Measurements from ENCODE around the gene PI4K2A.

The PI4K2A gene

DNA sequence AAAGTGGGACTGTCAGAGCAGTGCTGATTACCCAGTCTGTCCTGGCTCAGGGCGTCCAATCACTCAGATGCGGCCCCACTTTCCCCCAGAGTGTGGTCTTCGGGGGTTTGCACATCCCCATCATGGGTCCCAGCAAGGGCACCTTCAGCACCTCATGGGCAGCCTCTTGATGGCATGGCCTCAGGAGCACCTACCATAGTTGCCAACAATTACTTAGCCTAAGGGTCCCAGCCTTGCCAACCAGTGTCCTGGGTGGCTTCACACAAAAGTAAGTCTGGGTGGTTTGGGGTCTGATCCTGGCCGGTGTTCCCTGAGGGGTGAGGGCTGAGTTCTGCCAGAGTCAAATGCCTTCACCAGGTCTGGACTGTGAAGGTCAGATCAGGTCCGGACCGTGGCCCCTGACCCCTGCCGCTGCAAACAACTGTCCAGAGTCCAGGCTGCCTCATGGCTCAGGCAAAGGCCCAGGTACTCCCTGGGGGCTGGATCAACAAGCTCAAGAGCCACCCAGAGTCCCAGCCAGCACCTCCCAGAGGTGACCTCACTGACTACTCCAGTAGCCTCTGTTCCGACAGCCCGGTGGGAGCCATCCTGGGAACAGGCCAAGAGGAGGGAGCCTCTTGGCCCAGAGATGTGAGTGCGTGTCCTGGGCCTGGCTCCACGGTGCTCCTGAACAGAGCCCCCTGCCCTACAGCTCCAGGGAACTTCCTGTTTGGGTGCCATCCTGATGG, 66.8 kb downstream of the PI4K2A start:
- no peak for DNase-seq

DNA sequence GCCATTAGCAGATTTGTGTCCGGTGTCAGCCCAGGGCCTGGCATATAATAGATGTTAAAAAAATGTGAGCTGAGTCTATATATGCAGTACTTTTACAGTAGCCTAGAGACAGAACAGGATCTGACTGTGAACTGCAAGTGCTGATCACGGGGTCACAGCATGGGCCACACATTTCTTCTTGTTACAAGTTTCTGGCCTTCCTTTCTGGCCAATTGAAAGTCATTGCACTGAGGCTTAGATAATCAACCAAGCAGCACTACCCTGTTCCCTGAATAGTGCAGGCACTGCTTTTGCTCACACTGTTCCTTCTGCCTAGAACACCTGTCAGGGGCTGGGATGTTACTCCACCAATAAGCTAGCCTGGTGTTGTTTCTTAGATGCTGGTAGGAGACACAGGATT, 67.7 kb downstream of the PI4K2A start:
- no peak for DNase-seq

- peak; percentile 43 for DNase-seq
These were observed 68.8 kb downstream of the PI4K2A start for GRCh38 chr10:97708976-97709946.

DNA sequence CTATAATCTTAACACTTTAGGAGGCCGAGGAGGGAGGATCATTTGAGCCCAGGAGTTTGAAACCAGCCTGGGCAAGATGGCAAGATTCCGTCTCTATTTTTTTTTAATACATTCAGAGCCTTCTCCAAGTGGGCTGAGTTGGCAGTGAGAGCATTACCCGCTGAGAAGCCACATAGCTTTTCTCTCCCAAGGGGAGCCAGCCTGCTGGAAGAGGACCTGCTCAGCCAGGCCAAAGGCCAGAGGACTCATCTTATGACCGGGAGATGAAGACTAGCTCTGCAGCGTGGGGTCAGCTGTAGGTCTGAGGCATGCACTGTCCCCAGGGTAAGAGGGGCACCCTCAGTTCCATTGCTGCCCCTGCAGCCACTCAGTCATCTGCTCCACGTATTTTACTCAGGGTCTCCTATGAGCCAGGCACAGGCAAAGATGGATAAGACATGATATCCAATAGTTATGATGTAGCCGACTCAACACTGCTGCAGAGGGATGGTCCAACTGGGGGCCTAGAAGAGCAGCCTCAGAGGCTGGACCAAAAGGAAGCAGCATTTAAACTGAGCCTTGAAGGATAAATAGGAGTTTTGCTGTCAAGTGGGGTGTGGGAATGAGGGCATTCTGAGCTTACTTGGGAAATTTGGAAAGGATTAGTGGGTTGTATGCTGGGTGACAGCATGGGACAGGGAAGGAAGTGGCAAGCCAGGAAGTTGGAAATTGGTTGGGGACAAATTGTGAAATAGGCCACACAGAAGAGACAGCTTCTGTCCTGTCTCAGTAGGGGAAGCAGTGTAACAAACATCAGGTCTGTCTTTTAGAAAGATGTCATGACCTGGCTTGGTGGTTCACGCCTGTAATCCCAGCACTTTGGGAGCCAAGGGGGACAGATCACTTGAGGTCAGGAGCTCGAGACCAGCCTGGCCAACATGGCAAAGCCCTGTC, 71.4 kb downstream of the PI4K2A start:
- no peak for DNase-seq

DNA sequence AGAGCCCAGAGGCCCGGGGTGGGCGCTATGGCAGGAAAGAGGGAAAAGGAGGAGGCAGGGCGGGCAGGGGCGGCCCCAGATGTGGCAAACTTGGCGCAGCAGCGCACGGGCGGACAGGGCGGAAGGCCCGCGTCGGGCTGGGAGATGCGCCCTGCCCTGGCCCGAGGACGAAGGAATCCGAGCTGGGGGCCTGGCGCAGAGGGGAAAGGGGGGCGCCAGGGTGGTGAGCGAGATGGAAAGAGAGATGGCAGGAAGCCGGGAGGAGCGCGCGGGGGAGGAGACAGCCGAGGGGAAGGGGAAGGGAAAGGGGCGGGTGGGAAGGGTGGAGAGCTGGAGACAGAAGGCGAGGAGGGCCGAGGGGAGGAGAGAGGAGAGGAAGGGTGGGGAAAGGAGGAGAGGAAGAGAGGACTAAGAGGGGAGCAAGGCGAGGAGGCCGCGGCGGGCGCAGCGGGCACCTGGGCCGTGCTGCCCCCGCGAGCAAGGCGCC, 72.9 kb downstream of the PI4K2A start, which contains the start of gene MARVELD1:
TSS of gene MARVELD1 (plus strand) at position 392 of the 487 bp plus-strand sequence. CDS start 147 bp downstream, outside the sequence.
- DNase-seq = no peak

DNA sequence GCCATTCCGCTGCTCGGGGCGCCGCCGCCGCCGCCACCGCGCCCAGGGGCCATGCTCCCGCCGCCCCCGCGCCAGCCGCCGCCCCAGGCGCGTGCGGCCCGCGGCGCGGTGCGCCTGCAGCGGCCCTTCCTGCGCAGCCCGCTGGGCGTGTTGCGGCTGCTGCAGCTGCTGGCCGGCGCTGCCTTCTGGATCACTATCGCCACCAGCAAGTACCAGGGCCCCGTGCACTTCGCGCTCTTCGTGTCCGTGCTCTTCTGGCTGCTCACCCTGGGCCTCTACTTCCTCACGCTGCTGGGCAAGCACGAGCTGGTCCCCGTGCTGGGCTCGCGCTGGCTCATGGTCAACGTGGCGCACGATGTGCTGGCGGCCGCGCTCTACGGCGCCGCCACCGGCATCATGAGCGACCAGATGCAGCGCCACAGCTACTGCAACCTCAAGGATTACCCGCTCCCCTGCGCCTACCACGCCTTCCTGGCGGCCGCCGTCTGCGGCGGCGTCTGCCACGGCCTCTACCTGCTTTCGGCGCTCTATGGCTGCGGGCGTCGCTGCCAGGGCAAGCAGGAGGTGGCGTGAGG, 73.4 kb downstream of the PI4K2A start:
- peak; percentile 35 for DNase-seq

- no peak for DNase-seq
These were observed 74.2 kb downstream of the PI4K2A start for GRCh38 chr10:97714401-97715258.

GRCh38 chr10:97715259-97715874, 74.9 kb downstream of the PI4K2A start:
- no peak for DNase-seq

DNA sequence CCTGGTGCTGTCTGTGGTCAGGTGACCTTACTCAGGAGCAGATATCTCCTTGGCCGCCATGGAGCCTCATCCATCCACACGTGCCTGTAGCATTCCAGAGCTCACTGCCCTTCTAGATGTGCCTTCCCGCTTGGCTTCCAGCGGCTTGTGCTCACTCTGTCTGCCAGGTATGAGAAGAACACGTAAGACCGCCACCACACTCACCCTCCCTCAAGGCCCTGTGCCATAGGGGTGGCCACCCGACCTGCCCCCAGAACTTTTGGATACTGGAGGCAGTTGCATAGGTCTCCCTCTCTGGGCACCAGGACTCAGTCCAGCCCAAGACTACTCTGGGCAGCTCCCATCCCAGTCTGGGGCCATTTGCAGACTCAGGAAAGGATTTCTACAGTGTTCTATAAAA, 77.2 kb downstream of the PI4K2A start:
- DNase-seq = no peak

DNA sequence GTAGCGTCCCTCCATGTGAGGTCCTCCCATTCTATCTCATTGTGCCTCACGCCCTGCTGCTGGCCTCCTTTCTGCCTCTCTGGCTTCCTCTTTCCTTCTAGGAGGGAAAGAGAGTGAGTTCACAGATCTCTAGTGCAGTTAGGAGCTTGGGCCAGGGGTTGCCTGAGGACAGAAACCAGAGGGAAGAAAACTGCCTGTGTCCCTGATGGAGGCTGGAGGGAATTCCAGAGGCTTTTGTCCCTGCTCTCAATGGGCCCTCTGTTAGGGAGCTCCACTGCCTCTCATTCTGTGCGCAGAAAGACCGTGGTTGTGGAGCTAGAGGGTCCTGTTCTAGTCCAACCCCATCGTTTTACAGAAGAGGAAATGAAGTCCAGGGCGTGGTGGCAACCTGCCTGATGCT, 77.7 kb downstream of the PI4K2A start:
- no peak for DNase-seq

DNA sequence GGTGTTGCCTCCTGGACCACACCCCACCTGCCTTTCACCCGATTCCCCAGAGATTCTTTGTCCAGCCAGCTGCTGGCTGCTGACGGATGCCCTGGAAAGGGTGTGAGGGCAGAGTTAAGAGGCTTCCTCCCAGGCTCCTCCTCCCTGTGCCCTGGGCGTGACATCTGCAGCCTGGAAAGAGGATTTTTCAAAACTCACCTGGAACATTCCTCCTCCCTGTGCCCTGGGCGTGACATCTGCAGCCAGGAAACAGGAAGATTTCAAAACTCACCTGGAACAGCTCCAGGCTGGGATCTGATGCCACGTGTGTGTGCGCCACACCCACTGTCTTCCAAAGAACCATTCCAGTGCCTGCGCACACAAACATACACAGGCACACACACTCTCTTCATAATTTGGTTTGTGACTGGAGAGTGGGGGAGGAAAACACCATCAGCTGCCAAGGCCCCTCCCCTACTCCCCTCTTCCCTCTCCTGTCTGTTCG, 78.2 kb downstream of the PI4K2A start:
- DNase-seq = no peak

DNA sequence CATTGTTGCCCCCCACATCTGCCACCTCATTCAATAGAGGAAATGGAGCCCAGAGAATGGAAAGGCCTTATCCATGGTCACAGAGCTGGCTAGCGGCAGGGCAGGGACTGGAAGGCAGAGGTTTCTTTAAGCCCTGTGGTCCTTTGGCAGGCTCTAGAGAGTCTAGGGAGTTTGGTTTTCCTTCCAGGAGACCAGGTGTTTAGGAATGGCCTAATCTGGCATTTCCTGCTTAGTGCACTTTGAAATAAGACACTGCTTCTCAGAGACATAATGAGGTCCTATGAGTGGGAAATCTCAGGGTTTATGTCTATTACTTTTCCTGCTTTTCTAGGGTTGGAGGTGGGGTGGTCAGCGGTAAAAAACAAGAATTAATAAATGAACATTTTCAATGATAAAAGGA, 79.1 kb downstream of the PI4K2A start:
- no peak for DNase-seq

- DNase-seq = no peak
These were observed 81.7 kb downstream of the PI4K2A start for GRCh38 chr10:97721871-97722780.

- DNase-seq = no peak
These were observed 82.5 kb downstream of the PI4K2A start for GRCh38 chr10:97723001-97723400.

- no peak for DNase-seq
These were observed 84.0 kb downstream of the PI4K2A start for GRCh38 chr10:97724341-97724941.

Data from effector CD4-positive, alpha-beta T cell (primary cell).